A204.1 (cell line): ENCODE measurements around the gene XPO6.
A peak's percentile ranks its signal among the peaks of the same experiment; 100 is the strongest.
"Not testable (repeated sequence)": the region's sequence is repeated elsewhere in the genome, so short reads cannot be mapped to it uniquely, and the experiment has no call there.

Experiments
- FAIRE-seq: peaks from 2 replicates; lab custom pipeline; 2012; peaks lifted over from hg19 to GRCh38; lab: Jason Lieb, UNC

XPO6 gene, protein sequence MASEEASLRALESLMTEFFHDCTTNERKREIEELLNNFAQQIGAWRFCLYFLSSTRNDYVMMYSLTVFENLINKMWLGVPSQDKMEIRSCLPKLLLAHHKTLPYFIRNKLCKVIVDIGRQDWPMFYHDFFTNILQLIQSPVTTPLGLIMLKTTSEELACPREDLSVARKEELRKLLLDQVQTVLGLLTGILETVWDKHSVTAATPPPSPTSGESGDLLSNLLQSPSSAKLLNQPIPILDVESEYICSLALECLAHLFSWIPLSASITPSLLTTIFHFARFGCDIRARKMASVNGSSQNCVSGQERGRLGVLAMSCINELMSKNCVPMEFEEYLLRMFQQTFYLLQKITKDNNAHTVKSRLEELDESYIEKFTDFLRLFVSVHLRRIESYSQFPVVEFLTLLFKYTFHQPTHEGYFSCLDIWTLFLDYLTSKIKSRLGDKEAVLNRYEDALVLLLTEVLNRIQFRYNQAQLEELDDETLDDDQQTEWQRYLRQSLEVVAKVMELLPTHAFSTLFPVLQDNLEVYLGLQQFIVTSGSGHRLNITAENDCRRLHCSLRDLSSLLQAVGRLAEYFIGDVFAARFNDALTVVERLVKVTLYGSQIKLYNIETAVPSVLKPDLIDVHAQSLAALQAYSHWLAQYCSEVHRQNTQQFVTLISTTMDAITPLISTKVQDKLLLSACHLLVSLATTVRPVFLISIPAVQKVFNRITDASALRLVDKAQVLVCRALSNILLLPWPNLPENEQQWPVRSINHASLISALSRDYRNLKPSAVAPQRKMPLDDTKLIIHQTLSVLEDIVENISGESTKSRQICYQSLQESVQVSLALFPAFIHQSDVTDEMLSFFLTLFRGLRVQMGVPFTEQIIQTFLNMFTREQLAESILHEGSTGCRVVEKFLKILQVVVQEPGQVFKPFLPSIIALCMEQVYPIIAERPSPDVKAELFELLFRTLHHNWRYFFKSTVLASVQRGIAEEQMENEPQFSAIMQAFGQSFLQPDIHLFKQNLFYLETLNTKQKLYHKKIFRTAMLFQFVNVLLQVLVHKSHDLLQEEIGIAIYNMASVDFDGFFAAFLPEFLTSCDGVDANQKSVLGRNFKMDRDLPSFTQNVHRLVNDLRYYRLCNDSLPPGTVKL

DNA sequence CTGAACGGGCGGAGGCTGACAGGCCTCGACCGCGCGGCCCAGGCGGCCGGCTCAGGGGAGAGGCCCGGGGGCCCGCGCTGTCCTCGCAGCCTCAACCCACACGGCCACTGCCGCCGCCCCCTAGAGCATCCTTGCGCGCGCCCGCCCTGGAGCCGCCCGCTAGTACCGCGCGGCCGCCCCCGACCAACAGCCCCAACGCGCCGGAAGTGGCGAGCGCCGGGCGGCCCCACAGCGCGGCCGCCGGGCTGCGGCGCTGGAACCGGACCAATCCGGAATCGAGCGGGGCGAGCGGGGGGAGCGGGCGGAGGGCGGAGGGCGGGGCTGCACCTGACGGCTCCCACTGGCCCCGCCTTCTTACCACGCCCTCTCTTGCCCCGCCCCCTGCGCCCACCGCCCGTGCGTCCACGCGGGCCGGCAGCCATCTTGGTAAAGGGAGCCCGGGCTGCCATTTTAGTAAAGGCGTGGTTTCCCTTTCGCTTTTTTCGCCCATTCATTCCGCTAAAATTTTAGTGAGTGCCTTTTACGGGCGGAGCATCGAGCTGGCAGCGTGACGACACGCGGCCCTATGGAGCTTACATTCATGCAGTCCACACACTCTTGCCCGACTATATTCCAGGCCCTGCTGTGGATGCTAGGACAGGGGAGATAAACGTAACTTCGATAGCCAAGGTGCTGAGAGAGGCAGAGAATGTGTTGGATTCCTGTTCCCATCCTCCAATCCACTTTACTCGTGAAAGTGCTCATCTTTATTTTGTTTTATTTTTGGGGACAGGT lies at the start of gene XPO6:
TSS of gene XPO6 (minus strand) at position 208 of the 774 bp plus-strand sequence. CDS start 597 bp downstream, outside the sequence.
- peak; percentile 49 for FAIRE-seq

DNA sequence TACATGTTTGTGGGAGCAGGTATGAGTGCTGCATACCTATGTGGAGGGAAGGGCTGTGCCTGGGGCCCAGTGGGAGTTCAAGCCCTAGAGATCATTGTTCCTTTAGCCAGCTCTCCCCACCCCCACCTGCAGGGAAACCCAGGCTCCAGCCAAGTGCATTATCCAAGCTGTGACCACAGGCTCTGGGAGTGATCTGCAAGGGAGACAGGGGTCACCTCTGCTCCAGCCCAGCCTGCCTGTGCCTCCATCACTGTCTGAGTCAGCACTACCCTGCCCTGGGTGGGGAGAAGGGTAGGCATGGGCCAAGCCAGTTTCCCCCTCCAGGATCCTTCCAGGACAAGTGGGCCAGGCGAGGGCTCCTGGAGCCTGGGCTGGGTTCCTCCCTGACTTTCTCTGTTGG lies 48.4 kb upstream of the XPO6 start:
- FAIRE-seq: no peak

- FAIRE-seq: no peak
Observed at GRCh38 chr16:28259781-28260150, 48.0 kb upstream of the XPO6 start.

DNA sequence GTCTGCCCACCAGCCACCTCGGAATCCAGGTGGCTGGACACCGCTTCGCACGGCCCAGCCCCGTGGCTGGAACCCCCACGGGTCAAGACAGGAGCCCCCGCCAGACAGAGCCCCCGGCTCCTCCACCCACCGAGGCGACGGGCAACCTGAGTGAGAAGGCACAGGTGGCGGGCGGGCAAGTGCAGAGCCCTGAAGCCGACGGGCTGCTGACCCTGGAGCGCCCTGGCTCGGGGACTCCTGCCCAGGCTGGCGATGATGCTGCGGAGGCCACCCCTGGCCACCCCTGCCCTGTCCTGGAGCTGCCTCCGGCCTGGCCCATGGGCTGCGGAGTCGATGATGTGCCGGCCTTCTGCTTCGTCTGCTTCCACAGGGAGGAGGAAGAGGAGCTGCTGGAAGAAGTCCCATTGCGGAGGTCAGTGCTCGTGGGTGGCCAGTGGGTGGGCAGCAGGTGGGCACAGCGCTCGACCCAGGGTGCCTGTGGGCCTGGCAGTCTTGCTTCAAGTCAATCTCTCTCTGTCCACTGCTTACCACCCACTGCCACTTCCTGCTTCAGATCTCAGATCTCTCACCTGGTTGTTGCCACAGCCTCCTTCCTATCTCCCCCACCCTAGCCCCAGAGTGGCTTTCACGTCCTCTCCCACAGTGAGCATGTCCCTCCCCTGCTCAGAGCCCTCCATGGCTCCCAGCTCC lies 47.5 kb upstream of the XPO6 start:
- no peak for FAIRE-seq

DNA sequence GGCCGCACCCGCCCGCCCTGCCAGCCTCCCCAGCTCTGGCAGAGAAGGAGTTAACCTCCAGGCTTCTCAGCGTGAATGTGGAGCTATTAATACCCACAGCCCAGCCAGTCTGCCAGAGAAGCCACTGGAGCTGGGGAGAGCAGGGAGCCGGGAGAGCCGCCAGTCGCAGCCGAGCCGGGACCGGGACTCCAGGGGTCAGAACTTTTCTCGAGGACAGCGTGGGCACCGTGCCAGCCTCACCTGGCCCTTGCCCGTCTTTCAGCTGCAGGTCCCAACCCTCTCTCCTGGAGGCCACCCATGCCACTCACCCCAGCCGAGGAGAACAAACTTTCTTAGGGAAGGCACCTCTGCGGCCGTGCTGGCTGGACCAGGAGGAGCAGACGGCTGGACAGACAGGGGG lies 46.8 kb upstream of the XPO6 start:
- no peak for FAIRE-seq

GRCh38 chr16:28257256-28257655 lies 45.5 kb upstream of the XPO6 start:
- no peak for FAIRE-seq

DNA sequence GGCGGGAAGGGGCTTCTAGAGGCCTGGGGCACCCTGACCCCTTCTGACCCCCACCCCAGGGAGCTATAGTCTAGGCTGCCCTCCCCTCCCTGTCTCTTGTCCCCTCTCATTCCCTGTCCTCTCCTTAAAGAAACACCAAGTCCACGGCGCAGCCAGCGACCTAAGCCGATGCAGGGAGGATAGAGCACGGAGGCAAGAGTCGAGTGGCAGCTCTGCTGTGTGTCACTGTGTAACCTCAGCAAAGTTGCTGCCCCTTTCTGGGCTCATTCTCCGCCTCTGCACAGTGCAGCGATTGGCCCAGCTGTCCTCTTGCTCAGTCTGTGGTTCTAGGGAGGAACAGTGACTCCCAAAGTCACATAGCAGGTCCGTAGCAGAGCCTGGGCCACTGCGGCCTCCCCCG lies 44.1 kb upstream of the XPO6 start:
- no peak for FAIRE-seq

- FAIRE-seq: no peak
Observed at GRCh38 chr16:28254158-28254557, 42.4 kb upstream of the XPO6 start.

- no peak for FAIRE-seq
Observed at GRCh38 chr16:28250999-28251398, 39.2 kb upstream of the XPO6 start.

GRCh38 chr16:28249483-28249882 lies 37.7 kb upstream of the XPO6 start:
- not testable (repeated sequence) for FAIRE-seq

DNA sequence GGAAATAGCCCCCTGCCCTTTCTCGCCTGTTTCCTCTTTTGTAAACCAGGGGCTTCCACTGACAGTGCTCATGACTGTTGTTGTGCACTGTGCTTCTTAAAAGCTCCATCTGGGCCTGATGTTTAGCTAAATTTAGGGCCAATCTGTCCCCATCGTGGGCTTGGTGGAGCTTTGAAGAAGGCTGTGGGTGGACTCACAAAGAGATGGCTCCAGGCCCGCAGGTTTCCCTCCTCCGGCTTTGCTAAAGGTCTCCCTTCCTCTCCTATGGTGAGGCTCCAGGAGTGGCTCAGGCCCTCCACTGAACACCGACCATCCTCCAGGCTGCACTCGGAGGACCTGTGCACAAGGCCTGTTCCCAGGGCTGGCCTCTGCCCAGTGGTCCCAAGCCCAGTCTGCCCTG lies 30.2 kb upstream of the XPO6 start:
- FAIRE-seq: no peak

DNA sequence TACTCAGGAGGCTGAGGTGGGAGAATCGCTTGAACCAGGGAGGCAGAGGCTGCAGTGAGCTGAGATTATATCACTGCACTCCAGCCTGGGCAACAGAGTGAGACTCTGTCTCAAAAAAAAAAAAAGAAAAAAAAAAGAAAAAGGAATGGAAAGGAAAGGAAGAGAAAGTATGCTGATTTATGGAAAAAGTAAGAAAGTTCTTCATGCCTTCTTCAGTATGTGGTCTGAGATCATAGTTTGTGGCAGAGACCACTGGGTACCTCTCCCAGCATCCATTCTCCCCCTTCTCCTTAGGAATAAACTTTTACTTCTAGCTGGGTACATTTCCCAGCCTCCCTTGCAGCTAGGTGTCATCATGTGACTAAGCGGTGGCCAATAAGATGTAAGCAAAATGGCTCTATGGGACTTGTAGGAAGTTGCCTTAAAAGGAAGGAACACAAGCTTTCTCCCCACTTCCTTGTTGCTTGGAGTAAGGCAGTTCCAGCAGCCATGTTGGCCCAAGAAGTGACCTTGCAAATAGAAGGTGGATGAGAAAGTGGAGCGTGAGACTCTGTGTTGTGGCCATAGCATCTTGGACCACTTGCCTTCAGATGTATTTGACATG lies 26.1 kb upstream of the XPO6 start:
- FAIRE-seq: no peak

- FAIRE-seq: no peak
Observed at GRCh38 chr16:28231763-28232162, 20.0 kb upstream of the XPO6 start.

- not testable (repeated sequence) for FAIRE-seq
Observed at GRCh38 chr16:28223909-28224308, 12.1 kb upstream of the XPO6 start.

- not testable (repeated sequence) for FAIRE-seq
Observed at GRCh38 chr16:28219777-28220176, 8.0 kb upstream of the XPO6 start.

- no peak for FAIRE-seq
Observed at GRCh38 chr16:28219282-28219681, 7.5 kb upstream of the XPO6 start.

DNA sequence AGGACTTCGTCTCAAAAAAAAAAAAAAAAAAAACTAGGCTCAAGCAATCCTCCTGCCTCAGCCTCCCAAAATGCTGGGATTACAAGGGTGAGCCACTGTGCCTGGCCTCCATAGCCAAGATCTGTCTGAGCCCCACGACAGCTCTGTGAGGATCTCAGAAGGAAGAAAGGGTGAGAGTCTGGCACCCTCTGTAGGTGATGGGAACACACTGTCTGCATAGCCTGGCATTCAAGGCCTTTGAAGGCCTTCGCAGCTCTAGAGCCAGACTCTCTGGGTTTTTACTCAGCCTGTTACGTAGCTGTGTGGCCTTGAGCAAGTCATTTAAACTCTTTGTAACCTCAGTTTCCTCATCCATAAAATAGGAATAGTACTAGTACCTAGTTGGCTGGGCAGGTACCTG lies 6.3 kb upstream of the XPO6 start:
- FAIRE-seq: no peak

- no peak for FAIRE-seq
Observed at GRCh38 chr16:28217326-28217725, 5.6 kb upstream of the XPO6 start.

- no peak for FAIRE-seq
Observed at GRCh38 chr16:28213396-28213795, 1.6 kb upstream of the XPO6 start.

DNA sequence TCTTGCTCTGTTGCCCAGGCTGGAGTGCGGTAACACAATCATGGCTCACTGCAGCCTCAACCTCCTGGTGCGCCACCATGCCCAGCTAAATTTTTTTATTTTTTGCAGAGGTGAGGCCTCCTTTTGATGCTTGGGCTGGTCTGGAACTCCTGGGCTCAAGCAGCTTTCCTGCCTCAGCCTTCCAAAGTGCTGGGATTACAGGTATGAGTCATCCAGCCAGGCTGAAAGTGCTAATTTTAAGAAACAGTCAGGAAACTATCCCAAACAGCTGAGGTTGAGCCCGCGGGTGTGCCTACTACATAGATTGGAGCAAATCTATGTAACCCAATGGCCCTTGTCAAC lies 738 bp upstream of the XPO6 start:
- FAIRE-seq: no peak

GRCh38 chr16:28210979-28211588 lies 681 bp downstream of the XPO6 start:
- no peak for FAIRE-seq
